ENCODE measurements around the gene BCO2. TPM values are rescaled to one million over a fixed set of nuclear protein-coding genes. Genes with fewer than 3 reads are reported as not detected.
A peak's percentile ranks its signal among the peaks of the same experiment; 100 is the strongest.

BCO2 gene
- total RNA-seq, 2 experiments from 2014 or later, result 0.97 to 1.4 TPM

GRCh38 chr11:112162761-112163546 is 12.4 kb upstream of the BCO2 start:
- DNase-seq, result no peak
- no peak for TF ChIP-seq CTCF (IDR thresholded peaks at IDR 0.05)
- intact Hi-C loops (cut with micrococcal nuclease), result no loop called here
- H3K9me3 Mint-ChIP-seq, result no peaks in the 10 kb centered on the region
- no peak overlapping the region for H3K4me3 Mint-ChIP-seq
- H3K36me3 Mint-ChIP-seq (ENCODE audit: low read depth), result no peaks in the 10 kb centered on the region
- ChIA-PET POLR2A (interaction anchor here (0.7 kb wide), 1 partner anchor 45 kb away, joined by 4 read pairs; no protein-coding TSS in a partner anchor), CTCF (interaction anchor here (1.0 kb wide), 1 partner anchor 49 kb away, joined by 4 read pairs; no protein-coding TSS in a partner anchor)
- no peaks in the 10 kb centered on the region for H3K4me1 Mint-ChIP-seq (ENCODE audit: low read depth)
- no peak overlapping the region for H3K27ac Mint-ChIP-seq
- H3K27me3 Mint-ChIP-seq, result peaks cover 17% of the 10 kb centered on the region
- no peak for ATAC-seq

GRCh38 chr11:112163875-112164685 is 11.2 kb upstream of the BCO2 start, which contains the start of gene IL18:
Gene IL18, minus strand, starts transcription at chr11:112164094. Its CDS starts 9,041 bp downstream, at chr11:112155053.
- DNase-seq (no peak), ATAC-seq (no peak)
- H3K36me3 Mint-ChIP-seq (ENCODE audit: low read depth), result no peaks in the 10 kb centered on the region
- TF ChIP-seq CTCF (IDR thresholded peaks at IDR 0.05), result no peak
- no peak within 1 kb of the TSS for H3K27ac Mint-ChIP-seq
- peak within 1 kb of the TSS; percentile 4 for H3K4me3 Mint-ChIP-seq
- no peaks in the 10 kb centered on the region for H3K9me3 Mint-ChIP-seq
- POLR2A ChIA-PET, result interaction anchor here (0.7 kb wide), 1 partner anchor 44 kb away, joined by 4 read pairs; no protein-coding TSS in a partner anchor
- intact Hi-C loops (cut with micrococcal nuclease), result no loop called here
- no peaks in the 10 kb centered on the region for H3K4me1 Mint-ChIP-seq (ENCODE audit: low read depth)
- H3K27me3 Mint-ChIP-seq, result peaks cover 17% of the 10 kb centered on the region
- CTCF ChIA-PET, result interaction anchor here (1.2 to 1.6 kb wide), 2 partner anchors 11 to 116 kb away, joined by 3 to 4 read pairs; partner anchors contain the start of gene BCO2

GRCh38 chr11:112165049-112165448 is 10.3 kb upstream of the BCO2 start:
- Mint-ChIP-seq H3K27me3 (peaks cover 15% of the 10 kb centered on the region), H3K9me3 (no peaks in the 10 kb centered on the region), H3K4me1 (ENCODE audit: low read depth) (no peaks in the 10 kb centered on the region), H3K4me3 (no peak overlapping the region), H3K36me3 (ENCODE audit: low read depth) (no peaks in the 10 kb centered on the region), H3K27ac (no peak overlapping the region)
- DNase-seq (no peak), ATAC-seq (no peak)
- POLR2A ChIA-PET, result no interaction called here
- intact Hi-C loops (cut with micrococcal nuclease), result no loop called here
- TF ChIP-seq CTCF (IDR thresholded peaks at IDR 0.05), result no peak
- CTCF ChIA-PET, result interaction anchor here (1.2 to 1.6 kb wide), 2 partner anchors 10 to 115 kb away, joined by 3 to 4 read pairs; partner anchors contain the start of gene BCO2

- H3K4me1 Mint-ChIP-seq (ENCODE audit: low read depth), result no peaks in the 10 kb centered on the region
- peaks cover 15% of the 10 kb centered on the region for H3K27me3 Mint-ChIP-seq
- intact Hi-C loops (cut with micrococcal nuclease), result no loop called here
- POLR2A ChIA-PET, result no interaction called here
- no peaks in the 10 kb centered on the region for H3K36me3 Mint-ChIP-seq (ENCODE audit: low read depth)
- DNase-seq (no peak), ATAC-seq (no peak)
- H3K4me3 Mint-ChIP-seq, result no peak overlapping the region
- H3K9me3 Mint-ChIP-seq, result no peaks in the 10 kb centered on the region
- CTCF ChIA-PET, result no interaction called here
- TF ChIP-seq CTCF (IDR thresholded peaks at IDR 0.05), result no peak
- no peak overlapping the region for H3K27ac Mint-ChIP-seq
These were observed 8.8 kb upstream of the BCO2 start for GRCh38 chr11:112166562-112166961.
